ENCODE data around the gene OLIG2.

OLIG2 gene

DNA sequence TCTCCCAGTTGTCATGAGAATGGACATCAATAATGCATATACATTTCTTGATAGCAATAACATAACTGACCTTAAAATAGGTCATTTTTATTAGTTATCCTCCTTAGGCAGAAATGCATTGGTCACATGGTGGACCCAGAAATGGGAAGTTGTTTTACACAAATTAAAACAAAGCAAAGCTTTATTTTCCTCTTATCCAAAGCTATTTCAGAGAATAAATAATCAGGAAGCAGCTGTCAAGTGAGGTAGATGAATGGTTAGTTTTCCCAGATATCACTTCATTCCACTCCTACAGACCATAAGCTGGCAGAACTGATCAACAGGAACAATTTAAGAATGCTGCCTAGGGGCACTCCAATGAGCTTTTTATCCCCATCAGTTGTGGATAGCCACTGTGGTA lies 28.2 kb downstream of the OLIG2 start:
- Histone ChIP-seq H3K27me3 (ENCODE audit: control insufficient read depth in 1 of 2, insufficient read depth in 1 of 2, low read length in 2 of 2) (peaks cover 57 to 76% of the 10 kb centered on the region in 2 experiments), H3K23ac (ENCODE audit: low read length in 2 of 2) (no peak overlapping the region), H2BK12ac (ENCODE audit: low read length in 2 of 2) (no peak overlapping the region), H2AFZ (ENCODE audit: low read depth, low read length) (no peak overlapping the region), H3K4me1 (ENCODE audit: control insufficient read depth, insufficient read depth, low read depth, low read length) (no peaks in the 10 kb centered on the region), H3K9me3 (ENCODE audit: control insufficient read depth, low read length) (no peaks in the 10 kb centered on the region), H3K36me3 (ENCODE audit: control insufficient read depth in 1 of 2, insufficient read depth in 2 of 2, low read depth in 1 of 2, low read length in 2 of 2) (no peaks in the 10 kb centered on the region), H4K91ac (ENCODE audit: low read length) (no peak overlapping the region), H2BK120ac (ENCODE audit: low read depth, low read length) (no peak overlapping the region), H3K4ac (ENCODE audit: low read depth in 1 of 2, low read length in 2 of 2) (no peak overlapping the region), H3K14ac (ENCODE audit: low read length in 2 of 2) (no peak overlapping the region), H3K79me1 (replicated peaks; ENCODE audit: low read length, poor library complexity, severe bottlenecking) (no peaks in the 10 kb centered on the region), H3K4me3 (ENCODE audit: insufficient read depth in 1 of 2, low read depth in 1 of 2, low read length in 2 of 2) (no peak overlapping the region), H3K4me2 (ENCODE audit: low read length, poor library complexity, severe bottlenecking) (no peak overlapping the region), H4K8ac (ENCODE audit: low read length) (no peak overlapping the region), H3K27ac (ENCODE audit: low read length, poor library complexity, severe bottlenecking) (no peak overlapping the region), H2BK15ac (ENCODE audit: low read depth, poor library complexity, severe bottlenecking) (no peak overlapping the region), H2AK5ac (ENCODE audit: low read length, severe bottlenecking) (no peak overlapping the region), H3K9ac (ENCODE audit: low read length) (no peak overlapping the region), H3K18ac (ENCODE audit: low read depth in 1 of 2, low read length in 2 of 2) (no peak overlapping the region), H2BK5ac (ENCODE audit: low read depth, low read length, poor library complexity, severe bottlenecking) (no peak overlapping the region)
- DNase-seq: no peak

GRCh38 chr21:33055991-33056390 lies 30.3 kb downstream of the OLIG2 start:
- Histone ChIP-seq H2AK5ac (ENCODE audit: low read length, severe bottlenecking) (no peak overlapping the region), H2BK15ac (ENCODE audit: low read depth, poor library complexity, severe bottlenecking) (no peak overlapping the region), H3K79me1 (replicated peaks; ENCODE audit: low read length, poor library complexity, severe bottlenecking) (no peaks in the 10 kb centered on the region), H3K9ac (ENCODE audit: low read length) (no peak overlapping the region), H3K18ac (ENCODE audit: low read depth in 1 of 2, low read length in 2 of 2) (no peak overlapping the region), H3K36me3 (ENCODE audit: control insufficient read depth in 1 of 2, insufficient read depth in 2 of 2, low read depth in 1 of 2, low read length in 2 of 2) (no peaks in the 10 kb centered on the region), H3K4me1 (ENCODE audit: control insufficient read depth, insufficient read depth, low read depth, low read length) (no peaks in the 10 kb centered on the region), H3K4ac (ENCODE audit: low read depth in 1 of 2, low read length in 2 of 2) (no peak overlapping the region), H4K91ac (ENCODE audit: low read length) (no peak overlapping the region), H3K4me3 (ENCODE audit: insufficient read depth in 1 of 2, low read depth in 1 of 2, low read length in 2 of 2) (no peak overlapping the region), H3K23ac (ENCODE audit: low read length in 2 of 2) (no peak overlapping the region), H4K8ac (ENCODE audit: low read length) (no peak overlapping the region), H3K27me3 (ENCODE audit: control insufficient read depth in 1 of 2, insufficient read depth in 1 of 2, low read length in 2 of 2) (peaks cover 74 to 87% of the 10 kb centered on the region in 2 experiments), H3K27ac (ENCODE audit: low read length, poor library complexity, severe bottlenecking) (no peak overlapping the region), H2BK120ac (ENCODE audit: low read depth, low read length) (no peak overlapping the region), H3K14ac (ENCODE audit: low read length in 2 of 2) (peak overlapping the region in 1 of 2 experiments; percentile 12), H2BK12ac (ENCODE audit: low read length in 2 of 2) (no peak overlapping the region), H2AFZ (ENCODE audit: low read depth, low read length) (no peak overlapping the region), H3K9me3 (ENCODE audit: control insufficient read depth, low read length) (no peaks in the 10 kb centered on the region), H3K4me2 (ENCODE audit: low read length, poor library complexity, severe bottlenecking) (no peak overlapping the region), H2BK5ac (ENCODE audit: low read depth, low read length, poor library complexity, severe bottlenecking) (no peak overlapping the region)
- WGBS: 79% methylated on average over 5 of the region's 5 CpGs
- DNase-seq: no peak

DNA sequence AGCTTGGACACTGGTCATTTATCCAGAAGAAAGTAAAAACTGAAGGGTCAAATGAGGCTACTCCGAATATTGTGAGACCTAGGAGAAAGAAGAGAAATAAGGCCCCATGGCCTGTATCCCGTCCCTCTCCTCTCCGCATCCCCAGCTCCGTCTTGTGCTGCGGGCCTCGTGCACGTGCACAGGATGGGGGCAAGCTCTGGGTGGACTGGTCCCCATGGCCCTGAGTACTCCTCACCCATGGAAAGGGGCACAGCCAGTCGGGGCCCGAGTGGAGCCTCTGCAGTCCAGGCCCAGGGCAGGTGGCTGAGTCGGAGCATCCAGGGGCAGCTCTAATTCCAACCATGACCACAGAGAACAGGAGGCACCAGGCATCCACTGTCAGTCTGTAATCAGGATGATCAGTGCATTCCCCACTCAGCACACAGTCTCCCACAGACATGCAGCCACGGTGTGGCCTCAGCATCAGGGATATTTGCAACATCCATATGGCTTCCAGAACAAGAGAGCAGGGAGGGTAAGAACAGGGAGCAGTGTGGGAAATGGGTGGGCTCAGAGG lies 31.7 kb downstream of the OLIG2 start:
- no peak overlapping the region for H2BK5ac ChIP-seq (ENCODE audit: low read depth, low read length, poor library complexity, severe bottlenecking)
- no peak overlapping the region for H3K4me3 ChIP-seq (ENCODE audit: insufficient read depth in 1 of 2, low read depth in 1 of 2, low read length in 2 of 2)
- H3K14ac ChIP-seq (ENCODE audit: low read length in 2 of 2): no peak overlapping the region
- 81% methylated on average over 11 of the region's 11 CpGs for WGBS
- H3K9me3 ChIP-seq (ENCODE audit: control insufficient read depth, low read length): no peaks in the 10 kb centered on the region
- no peak overlapping the region for H2BK12ac ChIP-seq (ENCODE audit: low read length in 2 of 2)
- no peak overlapping the region for H3K9ac ChIP-seq (ENCODE audit: low read length)
- peaks cover 79 to 93% of the 10 kb centered on the region in 2 experiments for H3K27me3 ChIP-seq (ENCODE audit: control insufficient read depth in 1 of 2, insufficient read depth in 1 of 2, low read length in 2 of 2)
- H3K23ac ChIP-seq (ENCODE audit: low read length in 2 of 2): no peak overlapping the region
- no peaks in the 10 kb centered on the region for H3K4me1 ChIP-seq (ENCODE audit: control insufficient read depth, insufficient read depth, low read depth, low read length)
- H2BK120ac ChIP-seq (ENCODE audit: low read depth, low read length): no peak overlapping the region
- H2BK15ac ChIP-seq (ENCODE audit: low read depth, poor library complexity, severe bottlenecking): no peak overlapping the region
- no peak overlapping the region for H3K4ac ChIP-seq (ENCODE audit: low read depth in 1 of 2, low read length in 2 of 2)
- H3K79me1 ChIP-seq (replicated peaks; ENCODE audit: low read length, poor library complexity, severe bottlenecking): no peaks in the 10 kb centered on the region
- no peak overlapping the region for H3K18ac ChIP-seq (ENCODE audit: low read depth in 1 of 2, low read length in 2 of 2)
- no peak overlapping the region for H3K27ac ChIP-seq (ENCODE audit: low read length, poor library complexity, severe bottlenecking)
- no peak overlapping the region for H2AK5ac ChIP-seq (ENCODE audit: low read length, severe bottlenecking)
- no peak overlapping the region for H4K91ac ChIP-seq (ENCODE audit: low read length)
- DNase-seq: no peak
- H3K36me3 ChIP-seq (ENCODE audit: control insufficient read depth in 1 of 2, insufficient read depth in 2 of 2, low read depth in 1 of 2, low read length in 2 of 2): no peaks in the 10 kb centered on the region
- no peak overlapping the region for H3K4me2 ChIP-seq (ENCODE audit: low read length, poor library complexity, severe bottlenecking)
- H2AFZ ChIP-seq (ENCODE audit: low read depth, low read length): no peak overlapping the region
- no peak overlapping the region for H4K8ac ChIP-seq (ENCODE audit: low read length)

- H3K23ac ChIP-seq (ENCODE audit: low read length in 2 of 2): no peak overlapping the region
- DNase-seq: no peak
- H3K79me1 ChIP-seq (replicated peaks; ENCODE audit: low read length, poor library complexity, severe bottlenecking): no peaks in the 10 kb centered on the region
- no peak overlapping the region for H3K18ac ChIP-seq (ENCODE audit: low read depth in 1 of 2, low read length in 2 of 2)
- H2BK15ac ChIP-seq (ENCODE audit: low read depth, poor library complexity, severe bottlenecking): no peak overlapping the region
- H3K9me3 ChIP-seq (ENCODE audit: control insufficient read depth, low read length): no peaks in the 10 kb centered on the region
- H2BK12ac ChIP-seq (ENCODE audit: low read length in 2 of 2): no peak overlapping the region
- H3K4me1 ChIP-seq (ENCODE audit: control insufficient read depth, insufficient read depth, low read depth, low read length): no peaks in the 10 kb centered on the region
- no peak overlapping the region for H4K91ac ChIP-seq (ENCODE audit: low read length)
- no peak overlapping the region for H3K4me3 ChIP-seq (ENCODE audit: insufficient read depth in 1 of 2, low read depth in 1 of 2, low read length in 2 of 2)
- H2AFZ ChIP-seq (ENCODE audit: low read depth, low read length): no peak overlapping the region
- H3K4me2 ChIP-seq (ENCODE audit: low read length, poor library complexity, severe bottlenecking): no peak overlapping the region
- H3K4ac ChIP-seq (ENCODE audit: low read depth in 1 of 2, low read length in 2 of 2): no peak overlapping the region
- no peak overlapping the region for H2AK5ac ChIP-seq (ENCODE audit: low read length, severe bottlenecking)
- peaks cover 75 to 92% of the 10 kb centered on the region in 2 experiments for H3K27me3 ChIP-seq (ENCODE audit: control insufficient read depth in 1 of 2, insufficient read depth in 1 of 2, low read length in 2 of 2)
- no peak overlapping the region for H4K8ac ChIP-seq (ENCODE audit: low read length)
- no peak overlapping the region for H2BK120ac ChIP-seq (ENCODE audit: low read depth, low read length)
- H3K9ac ChIP-seq (ENCODE audit: low read length): no peak overlapping the region
- 83% methylated on average over 6 of the region's 6 CpGs for WGBS
- H3K36me3 ChIP-seq (ENCODE audit: control insufficient read depth in 1 of 2, insufficient read depth in 2 of 2, low read depth in 1 of 2, low read length in 2 of 2): no peaks in the 10 kb centered on the region
- no peak overlapping the region for H2BK5ac ChIP-seq (ENCODE audit: low read depth, low read length, poor library complexity, severe bottlenecking)
- H3K27ac ChIP-seq (ENCODE audit: low read length, poor library complexity, severe bottlenecking): no peak overlapping the region
- H3K14ac ChIP-seq (ENCODE audit: low read length in 2 of 2): no peak overlapping the region
These were observed 32.8 kb downstream of the OLIG2 start for GRCh38 chr21:33058527-33058926.

Measured in mesenchymal stem cell (in vitro differentiated cells and primary cell).